Body of pancreas (tissue), 4 donors: ENCODE data around the gene CD84.
"Not testable (repeated sequence)": the region's sequence is repeated elsewhere in the genome, so short reads cannot be mapped to it uniquely, and the experiment has no call there.

Experiments used
- CTCF ChIP-seq, 7 experiments: fragments of 450-650 bp in 4 of 7; fragments of 200-600 bp in 3 of 7; sonication (generic) in 3 of 7; IDR thresholded peaks; one replicate each; pipeline ENCODE4 v1.5.1; 2016 to 2019; ENCODE audit warnings: antibody characterized with exemption in 7 of 7
- POLR2A ChIP-seq, 3 donors: fragments of 450-650 bp; IDR thresholded peaks; one replicate each; pipeline ENCODE4 v1.6.1; 2016; ENCODE audit warnings: antibody characterized with exemption in 3 of 3, mild to moderate bottlenecking in 2 of 3

GRCh38 chr1:160532557-160532813 lies 46.8 kb downstream of the CD84 start:
- TF ChIP-seq CTCF, POLR2A (IDR thresholded peaks at IDR 0.05): not testable (repeated sequence)
